NCI-H1092 treated with DMSO at 0.1 percent for 48 hours (cell line): ENCODE measurements around the gene TMEM106C.
A peak's percentile ranks its signal among the peaks of the same experiment; 100 is the strongest.

Experiments
- DNase-seq: peaks from one replicate; lab custom pipeline; 2025; lab: John Stamatoyannopoulos, UW

TMEM106C gene

DNA sequence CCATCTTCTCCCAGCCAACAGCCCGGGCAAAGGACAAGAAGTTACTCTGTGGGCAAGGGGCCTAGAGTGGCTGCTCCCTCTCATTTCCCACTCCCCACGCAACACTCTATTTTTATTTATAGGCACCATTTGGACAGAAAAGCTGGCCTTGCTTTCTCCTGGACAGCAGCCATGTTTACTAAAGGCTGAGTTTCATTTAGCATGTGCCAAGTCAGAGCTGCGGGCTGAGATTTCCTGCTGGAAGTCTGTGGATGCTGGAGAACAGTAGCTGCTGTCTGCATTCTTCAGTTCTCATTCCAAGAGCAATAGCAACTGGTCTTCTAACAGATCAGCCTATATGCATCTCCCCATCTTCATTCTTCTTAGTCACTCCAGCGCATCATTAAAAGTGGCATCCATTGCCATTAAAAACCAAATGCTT lies 32.6 kb downstream of the TMEM106C start:
- DNase-seq = peak; percentile 87

DNA sequence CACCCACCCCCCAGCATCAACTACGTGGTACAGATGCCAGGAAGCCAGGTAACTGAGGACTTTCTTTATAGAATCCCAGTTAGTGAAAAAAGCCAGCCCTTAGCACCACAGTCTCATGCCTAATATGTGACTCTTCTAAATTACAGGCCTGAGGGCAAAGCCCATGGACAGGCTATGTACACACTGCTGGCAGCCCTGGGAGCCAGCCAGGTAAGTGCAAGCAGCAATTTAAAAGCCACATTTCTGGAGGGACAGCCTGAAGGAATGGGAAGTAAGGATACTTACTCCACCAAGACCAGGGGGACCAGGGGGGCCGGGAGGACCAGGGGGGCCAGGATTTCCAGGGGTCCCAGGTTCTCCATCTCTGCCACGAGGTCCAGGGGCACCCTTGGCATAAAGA lies 33.9 kb downstream of the TMEM106C start:
- no peak for DNase-seq

DNA sequence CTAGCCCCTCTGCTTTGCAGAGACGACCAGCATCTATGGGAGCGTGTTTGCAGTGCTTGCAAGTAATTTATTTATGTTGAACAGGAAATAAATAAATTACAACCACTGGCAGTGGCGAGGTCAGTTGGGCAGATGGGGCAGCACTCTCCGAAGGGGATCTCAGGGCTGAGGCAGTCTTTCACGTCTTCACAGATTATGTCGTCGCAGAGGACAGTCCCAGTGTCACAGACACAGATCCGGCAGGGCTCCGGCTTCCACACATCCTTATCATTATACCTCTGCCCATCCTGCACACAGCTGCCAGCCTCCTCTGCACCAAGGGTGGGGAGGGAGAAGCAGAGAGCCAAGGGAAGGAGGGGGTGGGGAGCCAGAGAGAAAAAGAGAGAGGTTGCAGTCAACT lies 36.4 kb downstream of the TMEM106C start:
- no peak for DNase-seq

DNA sequence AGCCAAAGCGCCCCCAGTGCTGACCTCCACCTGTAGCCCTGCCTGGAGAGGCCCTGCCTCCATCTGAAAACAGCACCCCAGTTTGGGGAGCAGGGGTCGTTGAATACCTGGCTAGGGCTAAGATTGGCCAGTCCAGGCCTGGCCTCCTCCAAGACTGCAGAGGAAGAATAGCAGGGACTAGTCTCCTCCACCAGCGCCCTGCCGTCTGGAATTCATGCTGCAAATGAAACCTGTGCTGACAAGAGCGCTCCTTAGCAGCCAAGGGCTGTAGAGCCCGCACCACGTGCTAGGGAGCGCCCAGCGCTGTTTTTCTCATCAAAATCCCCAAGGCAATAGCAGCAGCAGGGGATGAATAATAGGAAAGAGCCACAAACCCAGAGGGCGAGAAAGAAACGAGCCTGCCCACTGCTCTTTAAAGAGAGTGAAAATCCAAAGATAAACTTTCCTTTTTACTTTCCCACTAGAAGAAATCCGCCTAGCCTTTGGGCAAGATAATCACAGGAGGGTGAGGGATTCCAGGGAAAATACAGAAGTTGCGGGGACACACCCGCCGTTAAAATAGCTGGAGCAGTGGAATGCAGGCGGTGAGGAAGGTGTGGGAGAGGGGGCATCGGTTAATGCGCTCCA lies 37.6 kb downstream of the TMEM106C start:
- peak; percentile 63 for DNase-seq

DNA sequence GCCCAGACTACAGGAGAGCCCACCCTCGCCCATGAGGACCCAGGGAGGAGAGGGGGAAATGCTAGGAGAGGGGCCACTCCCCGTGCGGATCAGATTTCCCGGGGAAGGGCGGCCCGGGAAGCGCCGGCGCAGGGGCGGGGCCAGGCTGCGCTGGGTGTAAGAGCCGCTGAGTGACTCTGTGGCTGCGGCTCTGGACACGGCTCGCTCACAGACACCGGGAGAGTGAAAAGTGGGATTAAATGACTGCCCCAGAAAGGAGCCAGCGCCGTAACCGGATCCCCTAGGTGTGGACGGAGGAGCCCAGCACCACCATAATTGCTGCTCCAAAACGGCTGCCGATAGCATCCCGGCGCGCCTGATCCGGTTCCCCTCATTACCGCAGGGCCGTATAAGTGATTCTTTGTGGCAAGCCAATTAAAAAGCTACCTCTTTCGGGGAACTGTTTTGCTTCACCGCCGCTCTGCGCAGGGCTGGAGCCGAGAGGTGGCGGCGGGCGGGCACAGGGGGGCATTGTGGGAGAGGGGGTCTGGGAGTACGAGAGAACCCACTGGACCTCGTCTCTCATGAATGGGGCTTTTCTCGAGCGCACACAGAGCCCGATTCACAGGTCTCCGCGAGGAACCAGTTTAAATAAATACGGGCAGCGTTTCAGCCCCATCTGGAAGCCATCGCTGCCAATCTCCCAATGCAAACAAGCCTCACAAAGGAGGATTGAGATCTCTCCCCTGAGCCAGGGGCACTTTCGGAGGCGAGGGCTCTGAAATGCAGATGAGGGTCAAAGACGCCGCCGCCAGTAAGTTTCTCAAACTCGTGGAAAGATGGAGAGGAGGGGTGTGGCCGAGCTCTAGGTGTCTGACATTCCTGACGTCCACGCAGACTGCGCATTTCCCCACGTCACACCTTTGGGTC lies 38.4 kb downstream of the TMEM106C start:
- peak; percentile 87 for DNase-seq

DNA sequence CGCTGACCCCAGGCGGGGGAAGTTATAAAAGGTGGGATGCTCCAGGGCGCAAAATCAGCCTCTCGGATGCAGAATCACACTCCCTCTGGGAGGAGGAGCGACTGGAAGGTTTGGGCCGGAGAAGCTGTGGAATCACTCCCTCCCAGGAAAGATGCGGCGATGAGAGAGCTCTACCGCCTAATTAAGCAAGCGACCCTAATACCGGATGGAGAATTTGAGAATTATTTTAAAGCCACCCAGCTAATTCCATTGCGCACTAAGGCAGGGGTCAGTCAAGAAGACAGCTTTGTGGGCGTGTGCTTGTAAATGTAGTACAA lies 39.0 kb downstream of the TMEM106C start:
- no peak for DNase-seq

DNA sequence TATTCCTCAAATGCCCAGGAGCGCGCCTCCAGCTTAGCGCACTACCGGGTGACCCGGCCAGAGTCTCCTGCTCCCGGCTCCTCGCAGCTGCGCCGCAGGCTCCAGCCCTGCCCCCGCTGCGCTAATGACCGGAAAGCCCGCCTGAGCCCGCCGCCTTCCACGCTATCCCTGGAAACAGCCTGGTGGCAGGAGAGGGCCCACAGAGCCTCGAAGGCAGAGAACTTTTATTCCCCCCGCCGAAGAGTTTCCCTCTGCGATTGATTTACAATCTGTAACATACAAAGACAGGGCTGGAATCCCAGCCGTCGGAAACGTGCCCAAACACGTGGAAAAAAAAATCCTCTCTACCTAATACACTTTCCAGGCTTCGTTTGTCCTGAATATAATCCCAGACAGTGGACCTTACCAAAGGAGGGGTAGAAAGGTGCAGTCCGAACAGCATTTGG lies 39.4 kb downstream of the TMEM106C start:
- peak; percentile 52 for DNase-seq

DNA sequence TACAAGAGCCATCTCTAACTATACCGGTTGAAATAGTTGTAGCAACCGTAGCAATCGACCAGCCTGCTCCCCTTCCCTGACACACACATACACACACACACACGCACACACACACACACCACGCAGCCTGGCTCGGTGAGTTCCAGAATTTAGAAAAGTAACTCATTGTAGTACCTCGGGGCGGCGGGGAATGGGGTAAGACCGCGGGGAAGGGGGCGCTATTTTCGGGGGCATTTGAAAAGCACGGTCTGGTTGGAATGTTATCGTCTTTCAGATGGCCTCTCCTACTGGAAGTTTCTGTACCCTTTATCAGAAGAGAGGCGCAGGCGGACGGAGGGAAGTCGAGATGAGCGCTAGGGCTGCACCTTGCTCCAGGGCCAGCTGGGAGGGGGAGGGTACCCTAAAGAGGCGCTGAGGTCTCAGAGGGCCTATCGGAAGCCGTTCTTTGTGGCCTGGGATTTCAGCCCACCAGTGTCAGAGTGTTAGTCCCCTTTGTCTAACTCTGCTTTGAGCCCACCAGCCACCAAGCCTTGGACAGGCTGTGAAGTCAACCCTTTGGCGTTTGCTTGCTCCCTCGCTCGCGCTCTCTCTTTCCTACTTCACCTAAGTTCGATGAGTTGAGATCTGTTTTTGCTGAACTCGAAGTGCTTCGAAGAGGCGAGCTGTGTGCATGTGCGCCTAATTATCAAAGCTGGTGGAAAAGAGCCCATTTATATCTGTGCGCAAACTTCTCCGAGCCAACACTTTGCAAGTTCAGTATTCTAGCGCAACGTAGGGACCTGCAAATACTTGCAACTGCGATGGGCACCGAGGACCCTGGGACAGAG lies 40.0 kb downstream of the TMEM106C start:
- peak; percentile 44 for DNase-seq

DNA sequence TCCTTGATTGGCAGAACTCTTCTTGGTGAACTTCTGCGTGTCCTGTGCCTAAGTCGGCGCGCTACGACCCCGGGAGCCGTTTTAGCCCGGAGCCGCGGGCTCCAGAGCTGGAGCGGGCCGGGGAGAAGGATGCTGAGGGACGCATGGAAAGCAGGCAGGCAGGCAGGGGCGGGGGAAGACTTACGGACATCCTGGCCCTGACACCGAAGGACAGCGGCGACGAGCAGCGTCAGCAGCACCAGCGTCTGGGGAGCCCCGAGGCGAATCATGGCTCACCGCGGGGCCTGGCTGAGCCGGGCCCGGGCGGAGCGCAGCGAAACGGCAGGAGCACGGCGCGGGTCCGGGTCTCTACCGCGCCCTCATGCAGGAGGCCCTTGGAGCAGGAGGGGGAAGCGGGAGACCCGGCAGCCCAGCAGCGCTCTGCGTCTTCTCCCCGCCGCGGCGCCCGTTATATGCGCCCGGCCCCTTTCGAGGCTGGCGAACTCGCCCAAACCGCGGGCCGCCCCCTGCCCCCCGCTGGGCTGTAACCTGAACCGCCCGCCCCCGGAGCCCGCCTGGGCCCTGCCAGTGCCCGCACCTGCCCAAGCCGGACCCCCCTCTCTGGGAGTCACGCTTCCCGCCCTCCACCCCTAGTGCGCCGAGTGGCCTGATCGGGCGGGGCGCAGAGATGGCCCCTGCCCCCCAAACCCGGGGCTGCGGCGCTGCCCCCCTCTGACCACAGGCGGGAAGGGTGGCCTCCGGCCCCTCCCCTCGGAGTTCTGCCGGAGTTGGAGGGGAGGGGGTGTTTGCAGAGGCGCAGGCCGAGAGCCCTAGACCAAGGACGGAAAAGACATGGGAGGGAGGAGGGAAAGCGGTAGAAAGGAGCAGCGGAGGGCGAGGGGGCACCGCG lies 40.9 kb downstream of the TMEM106C start, which contains the start of gene COL2A1:
Gene COL2A1 (minus strand): TSS at position 424 of the 889 bp plus-strand sequence. CDS start 155 bp downstream, at position 269.
- peak; percentile 76 for DNase-seq

DNA sequence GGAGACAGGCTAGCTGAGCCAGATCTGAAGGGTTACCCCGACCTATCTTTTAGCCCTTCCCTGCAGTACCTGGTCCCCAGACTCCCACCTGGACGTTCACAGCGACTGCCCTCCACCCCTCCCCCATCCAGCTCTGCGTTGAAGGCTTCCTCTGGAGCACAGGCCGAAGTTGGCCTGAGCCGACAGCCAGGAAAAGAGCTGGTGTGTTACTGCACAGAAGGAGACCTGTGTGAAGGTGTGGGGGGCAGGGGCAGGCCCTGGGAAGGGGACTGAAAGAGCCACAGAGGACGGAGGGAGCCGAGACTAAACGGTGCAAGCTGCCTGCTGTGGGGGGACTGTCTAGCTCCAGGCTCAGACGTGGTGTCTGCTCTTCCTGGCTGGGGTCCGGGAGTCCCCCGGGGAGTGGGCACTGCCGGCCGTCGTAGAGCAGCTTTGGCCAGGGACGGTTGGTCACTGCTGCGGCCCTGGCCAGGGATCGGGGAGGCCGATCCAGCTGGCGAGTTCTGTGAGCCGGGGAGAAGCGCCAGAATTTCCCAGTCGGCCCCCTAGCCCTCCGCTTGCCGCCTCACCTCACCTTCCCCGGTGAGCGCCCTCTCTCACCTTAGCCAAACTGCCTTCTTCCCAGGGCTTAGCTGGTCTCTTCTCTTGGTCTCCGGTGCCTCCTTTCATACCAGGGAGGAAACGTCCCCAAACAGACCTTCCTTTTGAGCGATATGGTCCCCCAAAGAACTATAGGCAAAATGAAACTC lies 41.8 kb downstream of the TMEM106C start:
- DNase-seq = no peak

DNA sequence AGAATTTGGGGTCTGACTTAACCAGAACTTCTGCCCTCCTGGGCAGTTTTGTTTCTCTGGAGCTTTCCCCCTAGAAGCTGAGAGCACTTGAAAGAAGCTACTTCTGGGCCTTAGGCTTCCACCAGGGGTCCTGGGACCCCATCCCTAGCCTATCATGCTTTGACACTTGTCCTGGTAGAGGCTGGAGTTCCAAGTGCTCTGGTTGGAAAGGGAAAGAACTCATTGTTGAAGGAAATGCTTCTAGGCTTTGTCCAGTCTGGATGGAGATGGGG lies 42.3 kb downstream of the TMEM106C start:
- DNase-seq = no peak

DNA sequence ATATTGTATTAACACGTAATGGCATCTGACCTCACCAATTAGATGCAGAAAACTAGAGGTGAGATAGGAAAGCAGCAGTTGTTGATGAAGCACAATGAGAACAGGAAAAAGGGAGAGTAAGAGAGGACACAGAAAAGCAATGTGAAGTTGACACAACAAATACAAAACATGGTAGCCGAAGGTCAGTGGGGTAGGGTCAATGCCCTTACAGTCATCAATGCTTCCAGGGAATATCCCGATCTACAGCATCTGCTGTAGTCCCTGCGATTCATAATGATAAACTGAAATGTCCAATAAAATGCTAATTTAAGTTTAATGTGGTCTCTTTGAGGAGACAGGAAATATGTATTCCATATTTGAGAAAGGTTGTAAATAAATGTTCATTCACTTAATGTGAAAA lies 43.8 kb downstream of the TMEM106C start:
- no peak for DNase-seq

DNA sequence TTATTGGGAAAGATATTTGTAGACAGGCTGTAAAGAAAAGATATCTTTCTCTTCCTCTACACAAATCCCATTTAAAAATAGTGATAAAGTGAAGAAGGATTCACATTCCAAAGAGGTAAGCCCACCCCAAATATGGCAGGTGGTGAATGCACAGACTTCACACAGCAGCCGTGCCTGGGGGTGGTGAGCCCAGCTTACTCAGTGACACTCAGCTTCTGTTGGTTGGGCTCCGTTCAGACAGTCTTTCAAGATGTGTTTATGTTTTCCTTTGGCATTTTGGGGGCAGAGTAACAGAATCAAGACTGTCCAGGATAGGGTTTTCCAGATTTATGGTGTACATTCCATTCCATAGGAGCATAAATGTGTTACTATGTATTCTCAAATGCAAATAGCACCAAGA lies 45.0 kb downstream of the TMEM106C start:
- no peak for DNase-seq

DNA sequence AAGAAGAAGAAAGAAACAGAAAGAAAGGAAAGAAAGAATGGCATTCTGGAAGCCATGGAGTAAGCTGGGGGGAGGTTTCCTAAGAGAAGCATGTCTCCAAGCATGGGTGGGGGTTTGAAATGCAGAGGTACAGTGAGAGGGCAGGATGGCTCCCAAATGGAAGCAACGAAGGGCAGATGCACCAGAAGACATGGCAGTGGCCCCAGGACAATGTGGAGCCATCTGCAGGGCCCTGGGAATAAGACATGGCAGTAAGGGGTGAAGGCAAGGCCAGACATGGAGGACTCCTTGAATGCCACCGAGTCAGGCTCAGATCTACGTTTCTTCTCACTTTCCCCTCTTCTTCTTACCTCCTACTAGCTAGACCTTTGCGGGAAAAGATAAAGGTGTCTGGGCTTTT lies 45.6 kb downstream of the TMEM106C start:
- no peak for DNase-seq

DNA sequence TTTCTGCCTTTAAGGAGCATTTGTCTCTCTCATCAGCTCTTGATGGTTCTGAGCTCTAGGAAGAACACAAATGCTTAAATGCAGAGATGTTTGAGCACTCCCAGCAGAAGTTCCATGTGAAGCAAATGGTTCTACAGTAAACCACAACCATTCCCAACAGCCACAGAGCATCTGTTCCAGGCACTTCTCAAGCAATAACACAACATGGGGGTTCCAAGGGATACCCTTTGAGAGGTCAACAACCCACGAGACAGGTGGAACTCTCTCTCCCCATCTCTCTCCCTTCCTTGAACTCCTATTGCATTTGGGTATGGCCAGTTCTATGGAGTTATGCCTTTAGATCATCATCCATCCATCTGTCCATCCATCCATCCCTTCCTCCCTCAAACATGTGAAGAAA lies 46.1 kb downstream of the TMEM106C start:
- DNase-seq = no peak

DNA sequence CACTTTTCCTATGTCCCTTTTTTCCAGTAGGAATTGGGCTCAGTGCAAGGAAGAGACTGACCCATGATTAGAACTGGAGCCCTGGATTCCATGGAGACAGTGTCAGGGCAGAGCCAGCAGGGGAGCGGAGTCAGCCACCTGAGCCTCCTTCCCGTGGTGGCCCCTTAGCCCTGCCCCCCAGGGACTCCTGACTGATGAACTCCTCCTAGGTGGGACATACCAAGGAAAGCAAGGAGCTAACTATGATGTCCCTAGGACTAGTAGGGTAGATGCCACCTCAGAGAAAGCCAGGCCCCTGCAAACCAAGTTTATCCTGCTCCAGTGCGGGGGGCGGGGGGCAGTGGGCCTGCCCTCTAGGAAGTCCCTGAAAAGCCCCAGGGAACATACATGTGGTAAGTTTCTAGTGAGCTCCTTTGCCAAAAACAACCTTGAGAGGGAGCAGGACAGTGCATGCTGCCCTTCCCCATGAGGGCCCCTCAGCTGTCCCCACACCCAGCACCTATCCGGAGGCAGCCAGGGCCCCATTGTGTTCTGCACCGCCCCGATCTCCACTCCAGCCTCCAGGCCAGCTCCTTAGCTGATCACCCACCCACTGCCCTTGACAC lies 47.1 kb downstream of the TMEM106C start:
- no peak for DNase-seq

DNA sequence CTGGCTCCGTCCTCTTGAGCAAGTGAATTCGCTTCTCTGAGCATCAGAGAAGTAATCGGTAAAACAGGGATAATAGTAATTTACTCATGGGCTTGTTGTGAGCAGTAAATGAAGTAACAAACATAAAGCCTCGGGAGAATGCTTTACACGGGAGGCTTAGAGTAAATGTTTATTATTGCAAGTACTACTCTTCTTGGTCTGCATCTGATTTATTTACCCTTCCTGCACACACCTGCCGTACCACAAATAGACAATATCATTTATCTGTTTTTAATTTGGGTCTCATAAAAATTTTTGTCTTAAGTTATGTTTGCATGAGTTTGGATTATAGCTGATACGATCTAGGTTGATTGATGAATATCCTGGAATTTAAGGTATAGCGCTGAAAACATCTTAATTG lies 48.7 kb downstream of the TMEM106C start:
- DNase-seq = no peak

DNA sequence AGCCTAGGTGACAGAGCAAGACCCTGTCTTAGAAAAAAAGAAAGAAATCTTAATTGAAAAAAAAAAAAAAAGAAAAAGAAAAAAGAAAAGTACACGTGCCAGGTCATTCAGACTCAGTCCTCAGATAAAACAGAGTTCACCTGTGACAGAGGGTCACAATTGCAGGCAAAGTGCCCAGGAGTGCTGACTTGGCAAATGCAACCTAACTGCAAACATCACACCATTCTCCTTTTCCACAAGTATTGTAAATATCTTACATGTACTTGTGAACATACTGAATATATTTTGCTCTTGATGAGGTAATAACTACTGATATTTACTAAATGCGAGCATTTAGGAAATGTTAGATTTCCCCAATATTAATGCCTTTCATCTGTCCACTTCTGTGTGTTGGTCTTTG lies 49.9 kb downstream of the TMEM106C start:
- DNase-seq = peak; percentile 17

DNA sequence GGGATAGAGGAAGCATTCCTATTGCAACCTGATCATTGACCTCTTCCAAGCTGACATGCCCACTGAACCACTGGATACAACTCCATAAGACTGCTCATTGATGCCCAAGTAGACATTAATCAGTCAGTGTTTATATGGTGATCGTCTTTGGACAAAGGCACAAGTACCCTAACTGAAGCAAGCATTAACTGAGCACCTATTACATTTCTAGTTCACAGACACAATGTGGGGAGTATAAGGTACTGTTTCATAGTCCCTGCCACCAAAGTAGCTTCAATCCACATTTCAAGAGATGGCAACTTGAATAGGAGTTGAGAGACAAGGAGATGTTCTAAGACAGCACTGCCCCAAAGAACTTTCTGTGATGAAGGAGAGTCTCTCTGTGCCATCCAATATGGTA lies 51.7 kb downstream of the TMEM106C start:
- DNase-seq = no peak

DNA sequence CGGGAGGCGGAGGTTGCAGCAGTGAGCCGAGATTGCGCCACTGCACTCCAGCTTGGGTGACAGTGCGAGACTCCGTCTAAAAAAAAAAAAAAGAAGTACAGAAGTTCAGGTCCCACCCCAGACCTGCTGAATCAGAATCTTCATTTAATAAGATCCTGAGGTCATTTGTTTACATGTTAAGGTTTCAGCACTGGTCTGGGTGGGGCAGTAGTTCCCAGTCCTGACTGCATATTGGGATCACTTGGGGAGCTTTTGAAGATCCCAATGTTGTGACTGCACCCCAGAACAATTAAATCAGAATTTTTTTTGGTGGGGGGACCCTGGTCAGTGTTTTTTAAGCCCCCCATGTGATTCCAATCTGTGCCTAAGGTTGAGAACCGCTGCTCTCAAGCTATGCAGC lies 52.6 kb downstream of the TMEM106C start:
- no peak for DNase-seq
